Measurements from ENCODE around the gene FFAR1. TPM values are rescaled to one million over a fixed set of nuclear protein-coding genes. Genes with fewer than 3 reads are reported as not detected.

FFAR1 gene
- total RNA-seq, 2 donors from 2014 or later = not detected

Small RNA genes lying within 50 kb of the gene (microRNA-seq; reads per million reads assigned to microRNA genes)
- 0 reads per million in 2 donors for gene MIR5196

Other genes with a start within 250 kb of the FFAR1 start
- gene FXYD3, start 232.1 kb upstream of the FFAR1 start, total RNA-seq = 1 to 10 TPM; 1.5 to 3.6 TPM
- 10 to 100 TPM; 11.6 to 17.9 TPM for gene LGI4, start 212.8 kb upstream of the FFAR1 start, total RNA-seq
- 100 to 1,000 TPM; 297 to 393 TPM for gene FXYD1, start 209.1 kb upstream of the FFAR1 start, total RNA-seq
- gene FXYD7, start 204.6 kb upstream of the FFAR1 start, total RNA-seq = not detected
- 10 to 100 TPM; 35.5 to 46.7 TPM for gene FXYD5, start 193.2 kb upstream of the FFAR1 start, total RNA-seq
- not detected for gene FAM187B, start 119.2 kb upstream of the FFAR1 start, total RNA-seq
- gene LSR, start 98.9 kb upstream of the FFAR1 start, total RNA-seq = 1 to 10 TPM; 7.5 to 7.6 TPM
- 100 to 1,000 TPM; 130 to 147 TPM for gene USF2, start 78.9 kb upstream of the FFAR1 start, total RNA-seq
- 1 to 10 TPM in 1 of 2 donors, under 1 TPM in 1; 0.41 to 7.6 TPM for gene HAMP, start 65.4 kb upstream of the FFAR1 start, total RNA-seq
- not detected for gene MAG, start 55.7 kb upstream of the FFAR1 start, total RNA-seq
- under 1 TPM; 0.39 to 0.56 TPM for gene CD22, start 18.7 kb upstream of the FFAR1 start, total RNA-seq
- under 1 TPM; 0.18 to 0.44 TPM for gene FFAR3, start 10.6 kb downstream of the FFAR1 start, total RNA-seq
- gene GPR42, start 23.2 kb downstream of the FFAR1 start, total RNA-seq = not detected
- under 1 TPM; 0.44 to 0.47 TPM for gene FFAR2, start 100.4 kb downstream of the FFAR1 start, total RNA-seq
- gene KRTDAP, start 142.6 kb downstream of the FFAR1 start, total RNA-seq = not detected
- gene DMKN, start 165.7 kb downstream of the FFAR1 start, total RNA-seq = 1 to 10 TPM; 7.5 to 7.6 TPM
- not detected for gene SBSN, start 180.4 kb downstream of the FFAR1 start, total RNA-seq
- not detected for gene GAPDHS, start 185.6 kb downstream of the FFAR1 start, total RNA-seq
- gene TMEM147, start 197.7 kb downstream of the FFAR1 start, total RNA-seq = 10 to 100 TPM; 78.1 to 87.5 TPM
- not detected for gene ATP4A, start 215.8 kb downstream of the FFAR1 start, total RNA-seq
- not detected for gene PMIS2, start 238.3 kb downstream of the FFAR1 start, total RNA-seq